ENCODE results near the gene MKRN2OS. TPM values are rescaled to one million over a fixed set of nuclear protein-coding genes. Genes with fewer than 3 reads are reported as not detected.

Gene MKRN2OS
- 0.90 TPM for polyA plus RNA-seq (ENCODE audit: insufficient read length)

GRCh38 chr3:12545473-12545791 lies at the start of gene MKRN2OS:
TSS of gene MKRN2OS (minus strand) at chr3:12545499. CDS start at chr3:12545464, 35 bp downstream.
- DNase-seq (ENCODE audit: low read depth), result no peak

- no peak for DNase-seq (ENCODE audit: low read depth)
These were observed 48.2 kb upstream of the MKRN2OS start for GRCh38 chr3:12593473-12593872.

GRCh38 chr3:12591997-12592715 lies 46.9 kb upstream of the MKRN2OS start:
- DNase-seq (ENCODE audit: low read depth), result no peak

GRCh38 chr3:12591456-12591855 lies 46.2 kb upstream of the MKRN2OS start:
- DNase-seq (ENCODE audit: low read depth), result no peak

GRCh38 chr3:12590096-12590495 lies 44.8 kb upstream of the MKRN2OS start:
- DNase-seq (ENCODE audit: low read depth), result no peak

GRCh38 chr3:12588039-12589009 lies 43.0 kb upstream of the MKRN2OS start:
- DNase-seq (ENCODE audit: low read depth), result no peak

- DNase-seq (ENCODE audit: low read depth), result no peak
These were observed 41.1 kb upstream of the MKRN2OS start for GRCh38 chr3:12586403-12586802.

GRCh38 chr3:12585970-12586369 lies 40.7 kb upstream of the MKRN2OS start:
- DNase-seq (ENCODE audit: low read depth), result no peak

- DNase-seq (ENCODE audit: low read depth), result no peak
These were observed 39.9 kb upstream of the MKRN2OS start for GRCh38 chr3:12585181-12585580.

GRCh38 chr3:12584083-12584482 lies 38.8 kb upstream of the MKRN2OS start:
- DNase-seq (ENCODE audit: low read depth), result no peak

GRCh38 chr3:12583280-12583679 lies 38.0 kb upstream of the MKRN2OS start:
- DNase-seq (ENCODE audit: low read depth), result no peak

GRCh38 chr3:12582730-12583129 lies 37.4 kb upstream of the MKRN2OS start:
- no peak for DNase-seq (ENCODE audit: low read depth)

GRCh38 chr3:12579905-12580304 lies 34.6 kb upstream of the MKRN2OS start:
- no peak for DNase-seq (ENCODE audit: low read depth)

- DNase-seq (ENCODE audit: low read depth), result no peak
These were observed 34.2 kb upstream of the MKRN2OS start for GRCh38 chr3:12579456-12579855.

- no peak for DNase-seq (ENCODE audit: low read depth)
These were observed 33.4 kb upstream of the MKRN2OS start for GRCh38 chr3:12578742-12579141.

GRCh38 chr3:12577379-12577778 lies 32.1 kb upstream of the MKRN2OS start:
- no peak for DNase-seq (ENCODE audit: low read depth)

- no peak for DNase-seq (ENCODE audit: low read depth)
These were observed 29.4 kb upstream of the MKRN2OS start for GRCh38 chr3:12574661-12575060.

- no peak for DNase-seq (ENCODE audit: low read depth)
These were observed 28.8 kb upstream of the MKRN2OS start for GRCh38 chr3:12574131-12574530.

GRCh38 chr3:12571986-12572385 lies 26.7 kb upstream of the MKRN2OS start:
- no peak for DNase-seq (ENCODE audit: low read depth)

- DNase-seq (ENCODE audit: low read depth), result no peak
These were observed 24.5 kb upstream of the MKRN2OS start for GRCh38 chr3:12569836-12570235.

GRCh38 chr3:12568747-12569146 lies 23.4 kb upstream of the MKRN2OS start:
- DNase-seq (ENCODE audit: low read depth), result no peak

- DNase-seq (ENCODE audit: low read depth), result no peak
These were observed 21.7 kb upstream of the MKRN2OS start for GRCh38 chr3:12566976-12567375.

GRCh38 chr3:12562451-12562850 lies 17.2 kb upstream of the MKRN2OS start:
- no peak for DNase-seq (ENCODE audit: low read depth)
